Neural progenitor cell (in vitro differentiated cells): ENCODE results near the gene C1orf74.

Source experiments
- CTCF ChIP-seq: fragments of 200-600 bp; sonication (generic); IDR thresholded peaks from 2 replicates; pipeline ENCODE4 v1.5.1; 2017; ENCODE audit warnings: antibody characterized with exemption, mild to moderate bottlenecking
- EZH2 ChIP-seq: fragments of 200-600 bp; sonication (generic); IDR thresholded peaks from 2 replicates; pipeline ENCODE4 v1.6.1; 2017; ENCODE audit warnings: antibody characterized with exemption, mild to moderate bottlenecking, moderate library complexity

GRCh38 chr1:209815490-209815889 is 31.1 kb upstream of the C1orf74 start:
- TF ChIP-seq CTCF (no peak), EZH2 (no peak)
